BLaER1 (cell line): ENCODE measurements around the gene TRAPPC2.

Experiments
- H3K27ac ChIP-seq: shearing (Covaris generic); formaldehyde crosslinking; 2 replicates; pipeline ENCODE4 v1.8.1; 2022
- H3K27me3 ChIP-seq: shearing (Covaris generic); formaldehyde crosslinking; 2 replicates; pipeline ENCODE4 v1.8.1; 2022
- H3K36me3 ChIP-seq: shearing (Covaris generic); formaldehyde crosslinking; 2 replicates; pipeline ENCODE4 v1.8.1; 2022
- H3K4me1 ChIP-seq: shearing (Covaris generic); formaldehyde crosslinking; 2 replicates; pipeline ENCODE4 v1.8.1; 2022
- H3K4me2 ChIP-seq: shearing (Covaris generic); formaldehyde crosslinking; 2 replicates; pipeline ENCODE4 v1.8.1; 2022
- H3K4me3 ChIP-seq: shearing (Covaris generic); formaldehyde crosslinking; 2 replicates; pipeline ENCODE4 v1.8.1; 2022
- H3K9ac ChIP-seq: shearing (Covaris generic); formaldehyde crosslinking; 2 replicates; pipeline ENCODE4 v1.8.1; 2022
- H3K9me3 ChIP-seq: shearing (Covaris generic); formaldehyde crosslinking; 2 replicates; pipeline ENCODE4 v1.8.1; 2022
- H4K20me1 ChIP-seq: shearing (Covaris generic); formaldehyde crosslinking; 2 replicates; pipeline ENCODE4 v1.8.1; 2022
- Cebpa-rat ChIP-seq: shearing (Covaris generic); IDR thresholded peaks from 2 replicates; pipeline ENCODE4 v1.8.1; 2022

The TRAPPC2 gene

DNA sequence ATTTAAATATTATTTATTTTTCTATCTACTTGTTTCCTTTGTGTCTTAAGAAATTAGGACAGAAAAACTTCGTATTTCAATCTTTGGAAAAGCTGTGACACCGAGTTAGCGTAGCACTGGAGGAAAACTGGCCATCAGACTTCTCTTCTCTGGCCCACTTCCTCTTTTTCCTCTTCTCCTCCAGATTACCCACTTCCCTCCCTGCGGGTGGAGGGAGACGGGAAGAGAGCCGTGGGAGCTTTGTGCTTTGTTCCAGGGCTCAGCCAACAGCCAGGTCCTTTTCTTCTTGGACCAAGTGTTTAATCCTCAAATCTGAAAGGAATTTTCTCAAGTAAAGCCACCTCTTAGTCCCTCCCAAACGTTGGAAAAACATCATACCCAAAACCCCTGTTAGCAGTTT is 29.9 kb upstream of the TRAPPC2 start:
- H3K9ac ChIP-seq: peak overlapping the region; percentile 74
- H3K27me3 ChIP-seq: peaks cover 48% of the 10 kb centered on the region
- peak overlapping the region; percentile 76 for H3K4me2 ChIP-seq
- H3K4me3 ChIP-seq: peak overlapping the region; percentile 1; the same call in 1 of the 2 replicates
- H3K9me3 ChIP-seq: no peaks in the 10 kb centered on the region
- peaks cover 70% of the 10 kb centered on the region for H3K4me1 ChIP-seq
- TF ChIP-seq Cebpa-rat: no peak
- no peaks in the 10 kb centered on the region for H4K20me1 ChIP-seq
- peak overlapping the region; percentile 83 for H3K27ac ChIP-seq
- peaks cover 66% of the 10 kb centered on the region for H3K36me3 ChIP-seq

- Histone ChIP-seq H3K4me1 (peaks cover 78% of the 10 kb centered on the region), H3K4me3 (peak overlapping the region; percentile 1; the same call in 1 of the 2 replicates), H3K9me3 (no peaks in the 10 kb centered on the region), H3K4me2 (peak overlapping the region; percentile 76), H3K27ac (peak overlapping the region; percentile 83), H3K27me3 (peaks cover 48% of the 10 kb centered on the region), H3K9ac (peak overlapping the region; percentile 74), H3K36me3 (peaks cover 60% of the 10 kb centered on the region), H4K20me1 (no peaks in the 10 kb centered on the region)
- no peak for TF ChIP-seq Cebpa-rat
These were observed 29.1 kb upstream of the TRAPPC2 start for GRCh38 chrX:13763489-13763888.

GRCh38 chrX:13761606-13762414 is 27.4 kb upstream of the TRAPPC2 start:
- Histone ChIP-seq H3K36me3 (peaks cover 58% of the 10 kb centered on the region), H3K9me3 (no peaks in the 10 kb centered on the region), H3K4me2 (peak overlapping the region; percentile 76), H3K27me3 (peaks cover 42% of the 10 kb centered on the region), H3K4me3 (no peak overlapping the region), H3K9ac (peak overlapping the region; percentile 12; the same call in 1 of the 2 replicates), H3K4me1 (peaks cover 95% of the 10 kb centered on the region), H4K20me1 (no peaks in the 10 kb centered on the region), H3K27ac (peak overlapping the region; percentile 83)
- no peak for TF ChIP-seq Cebpa-rat

- Histone ChIP-seq H3K27ac (peak overlapping the region; percentile 61), H3K9me3 (no peaks in the 10 kb centered on the region)
- TF ChIP-seq Cebpa-rat: no peak
These were observed 26.0 kb upstream of the TRAPPC2 start for GRCh38 chrX:13760426-13760825.

DNA sequence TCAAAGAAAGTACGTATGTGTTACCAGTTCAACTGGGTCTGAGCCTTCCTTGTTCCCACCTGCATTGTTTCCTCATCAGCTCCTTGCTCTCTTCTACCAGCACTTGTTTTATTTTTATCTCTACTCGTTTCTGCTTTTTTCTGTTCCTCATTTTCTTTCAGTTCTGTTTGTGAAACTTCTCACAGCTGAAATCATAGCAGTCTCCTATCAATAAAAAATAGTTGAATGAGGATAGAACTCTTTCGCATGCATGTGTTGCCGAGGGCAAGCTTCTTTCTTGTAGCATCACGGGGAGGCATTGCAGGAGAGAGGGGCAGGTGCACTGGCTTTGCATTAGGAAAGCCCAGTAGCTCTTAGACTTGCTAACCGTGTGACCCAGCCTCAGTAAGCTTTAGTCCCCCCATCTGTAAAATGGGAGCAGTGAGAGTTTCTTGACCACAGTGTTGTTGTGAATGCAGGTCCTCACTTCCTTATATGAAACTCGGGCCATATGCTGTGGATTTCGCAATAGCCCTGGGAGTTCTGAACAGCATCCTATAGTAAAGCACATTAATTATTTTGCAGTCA is 24.8 kb upstream of the TRAPPC2 start:
- peaks cover 19% of the 10 kb centered on the region for H3K27me3 ChIP-seq
- no peaks in the 10 kb centered on the region for H3K9me3 ChIP-seq
- no peak overlapping the region for H3K9ac ChIP-seq
- peak overlapping the region; percentile 76 for H3K4me2 ChIP-seq
- H3K36me3 ChIP-seq: peaks cover 66% of the 10 kb centered on the region
- H3K4me1 ChIP-seq: peaks cover 91% of the 10 kb centered on the region
- peak; percentile 86; the same call in 1 of the 2 replicates for TF ChIP-seq Cebpa-rat
- no peak overlapping the region for H3K4me3 ChIP-seq
- H3K27ac ChIP-seq: peak overlapping the region; percentile 61
- H4K20me1 ChIP-seq: no peaks in the 10 kb centered on the region

More at GRCh38 chrX:13760426-13760825, 26.0 kb upstream of the TRAPPC2 start:
- peak overlapping the region; percentile 52; the same call in 1 of the 2 replicates for H3K9ac ChIP-seq
- peaks cover 91% of the 10 kb centered on the region for H3K4me1 ChIP-seq
- no peaks in the 10 kb centered on the region for H4K20me1 ChIP-seq
- peaks cover 57% of the 10 kb centered on the region for H3K36me3 ChIP-seq
- no peak overlapping the region for H3K4me3 ChIP-seq
- peaks cover 31% of the 10 kb centered on the region for H3K27me3 ChIP-seq
- peak overlapping the region; percentile 76 for H3K4me2 ChIP-seq

DNA sequence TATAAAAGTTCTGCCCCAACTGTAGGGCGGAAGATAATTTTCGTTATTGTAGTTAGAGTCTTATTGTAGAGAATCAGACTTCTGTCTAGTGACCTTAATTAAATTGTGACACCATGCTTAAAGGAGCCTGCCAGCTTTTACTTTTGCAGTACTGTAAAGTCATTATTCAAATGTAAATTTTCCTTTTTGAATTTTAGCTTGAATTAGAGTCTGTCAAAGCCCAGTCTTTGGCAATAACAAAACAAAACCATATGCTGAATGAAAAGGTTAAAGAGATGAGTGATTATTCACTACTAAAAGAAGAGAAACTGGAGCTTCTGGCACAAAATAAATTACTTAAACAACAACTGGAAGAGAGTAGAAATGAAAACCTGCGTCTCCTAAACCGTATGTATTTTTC is 22.0 kb upstream of the TRAPPC2 start:
- peaks cover 89% of the 10 kb centered on the region for H3K4me1 ChIP-seq
- H3K27ac ChIP-seq: peak overlapping the region; percentile 60; the same call in 1 of the 2 replicates
- no peak overlapping the region for H3K4me2 ChIP-seq
- no peaks in the 10 kb centered on the region for H3K9me3 ChIP-seq
- H4K20me1 ChIP-seq: no peaks in the 10 kb centered on the region
- TF ChIP-seq Cebpa-rat: no peak
- H3K27me3 ChIP-seq: peaks cover 4% of the 10 kb centered on the region; the same call in 1 of the 2 replicates
- no peak overlapping the region for H3K9ac ChIP-seq
- H3K4me3 ChIP-seq: no peak overlapping the region
- peaks cover 69% of the 10 kb centered on the region for H3K36me3 ChIP-seq

DNA sequence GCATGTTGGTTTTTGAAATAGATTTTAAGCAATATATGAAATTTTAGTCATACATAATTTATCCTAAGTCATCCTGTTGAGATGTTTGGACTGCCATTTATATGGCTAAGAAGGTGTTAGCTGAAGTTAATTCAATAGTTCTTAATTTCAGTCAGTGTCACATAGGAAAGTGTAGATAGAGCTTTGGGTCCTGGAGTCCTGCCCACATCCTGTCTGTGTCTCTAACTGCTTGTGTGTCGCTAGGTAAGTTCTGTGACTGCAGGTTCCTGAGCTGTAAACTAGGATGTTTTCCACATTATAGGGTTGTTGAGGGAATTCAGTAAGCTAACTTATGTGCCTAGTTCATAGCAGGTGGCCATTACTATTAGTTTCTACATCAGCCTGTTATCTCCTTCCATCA is 20.8 kb upstream of the TRAPPC2 start:
- Histone ChIP-seq H3K4me1 (peaks cover 89% of the 10 kb centered on the region), H3K36me3 (peaks cover 62% of the 10 kb centered on the region), H3K4me2 (0 out of 2 replicates have a peak overlapping the region, but pooled peaks have one; percentile 8), H4K20me1 (no peaks in the 10 kb centered on the region), H3K27ac (no peak overlapping the region), H3K27me3 (peaks cover 4% of the 10 kb centered on the region; the same call in 1 of the 2 replicates), H3K9me3 (no peaks in the 10 kb centered on the region), H3K9ac (no peak overlapping the region), H3K4me3 (no peak overlapping the region)
- TF ChIP-seq Cebpa-rat: no peak

DNA sequence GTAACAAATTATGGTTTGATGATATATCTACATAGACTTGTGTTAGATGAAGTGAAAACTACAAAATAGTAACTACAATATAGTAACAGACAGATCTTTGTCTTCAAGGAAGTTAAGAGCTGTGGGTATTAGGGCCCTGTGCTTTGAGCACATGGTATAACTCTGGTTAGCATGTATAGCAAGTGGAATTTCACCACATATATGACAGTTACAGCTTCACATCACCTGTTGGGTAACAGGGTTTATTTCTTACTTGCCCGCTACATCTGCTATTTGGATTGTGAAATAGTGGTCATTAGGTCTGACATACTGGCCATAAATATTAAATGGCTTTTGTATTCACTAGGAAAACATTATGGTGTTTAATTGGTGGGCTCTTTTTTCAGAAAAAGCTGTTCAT is 20.3 kb upstream of the TRAPPC2 start:
- Histone ChIP-seq H3K4me1 (peaks cover 89% of the 10 kb centered on the region), H3K9ac (no peak overlapping the region), H3K4me2 (0 out of 2 replicates have a peak overlapping the region, but pooled peaks have one; percentile 4), H3K4me3 (no peak overlapping the region), H3K27me3 (peaks cover 6% of the 10 kb centered on the region; the same call in 1 of the 2 replicates), H4K20me1 (no peaks in the 10 kb centered on the region), H3K27ac (0 out of 2 replicates have a peak overlapping the region, but pooled peaks have one; percentile 18), H3K36me3 (peaks cover 62% of the 10 kb centered on the region), H3K9me3 (no peaks in the 10 kb centered on the region)
- no peak for TF ChIP-seq Cebpa-rat

DNA sequence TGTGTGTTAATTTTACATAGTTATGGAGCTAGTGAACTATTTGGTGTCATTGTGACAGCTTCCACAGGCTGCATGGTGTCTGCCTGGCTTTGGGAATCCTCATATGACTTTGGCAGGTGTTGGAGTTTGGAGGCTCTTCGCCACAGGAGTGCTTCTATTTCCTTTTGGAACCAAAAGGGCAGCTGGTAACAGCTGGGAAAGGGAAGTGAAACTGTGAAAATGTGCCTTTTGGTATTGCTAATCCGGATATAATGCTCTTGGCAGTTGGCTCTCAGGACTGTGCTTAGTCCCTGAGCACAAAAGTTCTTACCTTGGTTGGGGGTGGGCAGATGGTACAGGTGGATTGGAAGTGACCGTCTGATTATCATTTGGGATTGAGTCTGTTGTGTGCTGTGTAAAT is 18.2 kb upstream of the TRAPPC2 start:
- Histone ChIP-seq H3K36me3 (peaks cover 65% of the 10 kb centered on the region), H3K27ac (peak overlapping the region; percentile 70), H3K4me3 (no peak overlapping the region), H3K9me3 (no peaks in the 10 kb centered on the region), H3K9ac (no peak overlapping the region), H3K27me3 (peaks cover 9% of the 10 kb centered on the region; the same call in 1 of the 2 replicates), H3K4me1 (peaks cover 71% of the 10 kb centered on the region), H3K4me2 (peak overlapping the region; percentile 72), H4K20me1 (peaks cover 13% of the 10 kb centered on the region)
- TF ChIP-seq Cebpa-rat: no peak

DNA sequence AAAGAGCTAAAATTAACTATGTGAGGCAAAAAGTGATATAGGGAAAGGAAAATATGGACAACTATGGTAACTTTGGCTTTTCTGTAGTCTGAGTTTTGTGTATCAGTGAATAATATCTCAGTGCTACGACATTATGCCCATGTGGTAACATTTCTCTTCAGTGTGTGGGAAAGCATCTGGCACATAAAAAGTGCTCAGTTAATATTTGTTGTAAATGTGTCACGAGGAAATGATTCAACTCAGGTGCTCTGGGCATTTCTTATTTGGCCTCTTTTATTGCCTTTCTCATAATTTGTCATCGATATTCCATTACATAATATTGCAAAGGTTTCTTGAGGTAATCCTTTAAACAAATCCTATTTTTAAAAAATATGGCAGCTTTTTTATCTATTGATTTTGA is 17.7 kb upstream of the TRAPPC2 start:
- Histone ChIP-seq H3K9ac (no peak overlapping the region), H3K27ac (peak overlapping the region; percentile 70), H3K27me3 (peaks cover 10% of the 10 kb centered on the region; the same call in 1 of the 2 replicates), H3K9me3 (no peaks in the 10 kb centered on the region), H4K20me1 (peaks cover 18% of the 10 kb centered on the region), H3K4me3 (no peak overlapping the region), H3K4me1 (peaks cover 71% of the 10 kb centered on the region), H3K4me2 (peak overlapping the region; percentile 72), H3K36me3 (peaks cover 65% of the 10 kb centered on the region)
- TF ChIP-seq Cebpa-rat: no peak
